ENCODE data around the gene MCCC2.
"Not testable (repeated sequence)": the region's sequence is repeated elsewhere in the genome, so short reads cannot be mapped to it uniquely, and the experiment has no call there.

Gene MCCC2

GRCh38 chr5:71597001-71597400 is 9.9 kb downstream of the MCCC2 start:
- no peak for DNase-seq (ENCODE audit: low spot score)

- DNase-seq (ENCODE audit: low spot score) = no peak
These were observed 13.6 kb downstream of the MCCC2 start for GRCh38 chr5:71600783-71601182.

GRCh38 chr5:71601222-71602026 is 14.3 kb downstream of the MCCC2 start:
- DNase-seq (ENCODE audit: low spot score) = peak; percentile 62

- DNase-seq (ENCODE audit: low spot score) = not testable (repeated sequence)
These were observed 22.8 kb downstream of the MCCC2 start for GRCh38 chr5:71609916-71610315.

GRCh38 chr5:71615809-71616208 is 28.7 kb downstream of the MCCC2 start:
- DNase-seq (ENCODE audit: low spot score) = no peak

GRCh38 chr5:71620630-71621029 is 33.5 kb downstream of the MCCC2 start:
- no peak for DNase-seq (ENCODE audit: low spot score)

GRCh38 chr5:71621268-71621667 is 34.1 kb downstream of the MCCC2 start:
- no peak for DNase-seq (ENCODE audit: low spot score)

- no peak for DNase-seq (ENCODE audit: low spot score)
These were observed 34.6 kb downstream of the MCCC2 start for GRCh38 chr5:71621741-71622140.

GRCh38 chr5:71623221-71623794 is 36.2 kb downstream of the MCCC2 start:
- DNase-seq (ENCODE audit: low spot score) = no peak

- DNase-seq (ENCODE audit: low spot score) = no peak
These were observed 42.8 kb downstream of the MCCC2 start for GRCh38 chr5:71629950-71630349.

- no peak for DNase-seq (ENCODE audit: low spot score)
These were observed 43.9 kb downstream of the MCCC2 start for GRCh38 chr5:71631070-71631469.

- DNase-seq (ENCODE audit: low spot score) = no peak
These were observed 45.0 kb downstream of the MCCC2 start for GRCh38 chr5:71632168-71632567.

GRCh38 chr5:71633255-71634155 is 46.4 kb downstream of the MCCC2 start:
- no peak for DNase-seq (ENCODE audit: low spot score)

GRCh38 chr5:71637133-71637532 is 50.0 kb downstream of the MCCC2 start:
- DNase-seq (ENCODE audit: low spot score) = no peak

- DNase-seq (ENCODE audit: low spot score) = no peak
These were observed 53.3 kb downstream of the MCCC2 start for GRCh38 chr5:71640408-71640807.

- DNase-seq (ENCODE audit: low spot score) = no peak
These were observed 57.9 kb downstream of the MCCC2 start for GRCh38 chr5:71645030-71645429.

GRCh38 chr5:71650940-71651339 is 63.8 kb downstream of the MCCC2 start:
- not testable (repeated sequence) for DNase-seq (ENCODE audit: low spot score)

GRCh38 chr5:71651579-71651978 is 64.4 kb downstream of the MCCC2 start:
- no peak for DNase-seq (ENCODE audit: low spot score)

GRCh38 chr5:71652349-71652748 is 65.2 kb downstream of the MCCC2 start:
- no peak for DNase-seq (ENCODE audit: low spot score)

GRCh38 chr5:71652803-71653543 is 65.8 kb downstream of the MCCC2 start:
- no peak for DNase-seq (ENCODE audit: low spot score)

GRCh38 chr5:71658916-71659662 is 71.9 kb downstream of the MCCC2 start:
- DNase-seq (ENCODE audit: low spot score) = peak; percentile 26

Data from D341Med (cell line).